ENCODE results near the gene ITSN1.

DNA sequence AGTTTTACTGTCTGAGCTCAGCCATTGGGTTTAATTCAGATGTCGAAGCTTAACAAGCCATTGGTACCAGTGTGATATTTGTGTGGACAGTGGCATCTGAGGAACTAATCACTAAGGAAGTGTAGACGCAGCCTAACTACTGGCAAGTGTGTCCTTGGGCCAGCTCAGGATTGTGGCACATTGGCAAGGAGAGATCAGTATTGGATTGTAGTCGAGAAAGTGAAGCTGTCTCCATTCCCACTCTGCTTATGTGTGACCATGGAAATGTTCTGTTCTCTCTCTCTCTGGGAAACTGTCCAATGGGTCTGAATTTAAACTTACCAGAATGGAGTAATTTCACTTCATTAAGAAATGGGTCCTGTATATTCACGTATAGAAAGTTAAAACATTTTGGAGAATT, 112.2 kb downstream of the ITSN1 start:
- no peak for TF ChIP-seq TSHZ2 (CRISPR knock-in tag; IDR thresholded peaks at IDR 0.05)
- no peak for TF ChIP-seq ZNF8 (CRISPR knock-in tag; IDR thresholded peaks at IDR 0.05)
- no peak for TF ChIP-seq PPARA (CRISPR knock-in tag; IDR thresholded peaks at IDR 0.05; ENCODE audit: borderline replicate concordance)
- TF ChIP-seq ISL1 (CRISPR knock-in tag; IDR thresholded peaks at IDR 0.05): no peak
- TF ChIP-seq RARB (CRISPR knock-in tag; IDR thresholded peaks at IDR 0.05): no peak
